GM19397 (cell line): ENCODE results near the gene LCP1.

Experiments
- ATAC-seq: cut with Tn5 transposase; IDR thresholded peaks from one replicate; pipeline ENCODE4 v1.9.1; 2021; ENCODE audit warnings: mild to moderate bottlenecking, moderate library complexity; ENCODE audit not compliant: unreplicated experiment

LCP1 gene

DNA sequence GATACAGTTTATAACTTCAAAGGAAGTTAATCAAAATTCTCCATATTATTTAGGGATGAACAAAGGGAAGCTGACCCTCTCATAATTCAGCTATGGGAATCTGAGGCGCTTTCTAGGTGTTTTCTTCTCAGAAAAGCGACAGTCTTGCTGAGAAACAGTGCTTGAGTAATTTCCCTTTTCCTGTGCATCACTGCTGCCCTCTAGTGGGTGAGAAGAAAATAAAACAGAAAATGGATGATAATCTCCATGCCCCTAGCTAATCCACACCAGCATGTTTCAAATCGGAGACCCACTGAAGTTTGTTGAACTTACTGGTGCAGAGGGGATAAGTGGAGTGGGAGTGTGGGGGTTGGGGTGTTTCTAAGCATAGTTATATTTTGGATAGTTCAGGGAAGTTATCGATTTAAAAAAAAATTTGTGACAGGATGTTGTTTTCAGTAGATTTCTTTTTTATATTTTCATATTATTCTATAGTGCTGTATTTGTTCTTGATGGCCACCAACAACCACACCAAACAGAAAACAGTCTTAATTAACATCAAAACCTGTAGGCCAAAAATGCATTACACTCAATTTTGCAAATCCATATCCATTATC is 21.4 kb downstream of the LCP1 start:
- no peak for ATAC-seq

GRCh38 chr13:46160065-46160464 is 21.9 kb downstream of the LCP1 start:
- no peak for ATAC-seq

- ATAC-seq, result no peak
Measured at GRCh38 chr13:46158983-46159382, 23.0 kb downstream of the LCP1 start.

- ATAC-seq, result no peak
Measured at GRCh38 chr13:46158222-46158621, 23.8 kb downstream of the LCP1 start.

- ATAC-seq, result no peak
Measured at GRCh38 chr13:46154136-46154801, 27.7 kb downstream of the LCP1 start.

DNA sequence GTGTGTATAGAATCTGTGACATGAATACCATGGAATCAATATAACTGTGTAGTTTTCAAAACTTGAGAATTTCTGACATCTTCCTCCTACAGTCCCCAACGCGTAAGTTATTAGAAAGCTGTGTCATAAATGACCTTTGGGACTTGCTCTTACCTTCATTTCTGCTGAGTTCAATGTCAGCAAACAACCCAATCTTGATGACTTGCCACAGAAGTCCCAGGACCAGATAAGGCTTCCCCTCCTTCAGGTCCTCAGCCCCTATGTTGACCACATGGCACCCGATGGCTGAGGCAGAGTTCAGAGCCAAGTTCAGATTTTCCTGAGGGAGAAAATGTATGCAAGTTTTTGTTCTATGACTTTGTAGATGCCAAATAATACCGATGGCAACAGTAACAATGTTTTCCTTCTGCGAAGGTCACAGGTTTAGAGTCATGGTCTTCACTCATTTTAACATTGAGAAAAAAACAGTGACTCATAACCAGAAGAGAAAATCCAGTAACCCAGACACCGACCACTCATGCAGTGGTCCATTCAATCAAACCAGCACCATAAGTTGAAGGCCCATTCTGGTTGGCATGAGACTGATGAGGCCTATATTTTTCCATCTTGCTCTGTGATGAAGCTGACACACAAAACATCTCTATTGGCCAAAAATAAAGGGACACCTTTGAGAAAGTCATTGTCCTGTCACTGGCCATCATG is 29.2 kb downstream of the LCP1 start:
- no peak for ATAC-seq

DNA sequence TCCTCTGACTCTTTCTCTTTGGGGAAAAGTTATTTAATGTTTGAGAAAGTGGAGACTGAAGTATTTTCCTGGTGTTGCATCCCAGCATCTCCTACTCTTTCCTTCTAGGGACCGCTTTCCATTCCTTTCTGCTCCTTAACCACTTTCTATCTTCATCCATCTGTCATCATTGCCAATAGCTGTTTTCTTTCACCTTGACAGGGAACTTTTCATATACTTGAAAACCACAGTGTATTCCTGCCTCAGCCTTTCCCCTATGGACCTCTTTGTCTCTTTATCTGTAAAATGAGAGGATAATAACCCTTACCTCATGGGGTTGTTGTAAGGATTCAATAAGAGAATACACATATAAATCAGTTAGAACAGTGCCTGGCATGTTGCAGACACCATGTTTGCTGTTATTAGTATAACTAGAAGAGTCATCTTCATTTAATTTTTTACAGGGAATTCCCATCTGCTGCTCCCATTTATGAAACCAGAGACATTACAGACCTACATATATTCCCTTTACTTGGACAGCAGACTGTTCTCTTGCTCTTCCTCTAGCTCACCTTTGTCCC is 31.8 kb downstream of the LCP1 start:
- ATAC-seq, result no peak

DNA sequence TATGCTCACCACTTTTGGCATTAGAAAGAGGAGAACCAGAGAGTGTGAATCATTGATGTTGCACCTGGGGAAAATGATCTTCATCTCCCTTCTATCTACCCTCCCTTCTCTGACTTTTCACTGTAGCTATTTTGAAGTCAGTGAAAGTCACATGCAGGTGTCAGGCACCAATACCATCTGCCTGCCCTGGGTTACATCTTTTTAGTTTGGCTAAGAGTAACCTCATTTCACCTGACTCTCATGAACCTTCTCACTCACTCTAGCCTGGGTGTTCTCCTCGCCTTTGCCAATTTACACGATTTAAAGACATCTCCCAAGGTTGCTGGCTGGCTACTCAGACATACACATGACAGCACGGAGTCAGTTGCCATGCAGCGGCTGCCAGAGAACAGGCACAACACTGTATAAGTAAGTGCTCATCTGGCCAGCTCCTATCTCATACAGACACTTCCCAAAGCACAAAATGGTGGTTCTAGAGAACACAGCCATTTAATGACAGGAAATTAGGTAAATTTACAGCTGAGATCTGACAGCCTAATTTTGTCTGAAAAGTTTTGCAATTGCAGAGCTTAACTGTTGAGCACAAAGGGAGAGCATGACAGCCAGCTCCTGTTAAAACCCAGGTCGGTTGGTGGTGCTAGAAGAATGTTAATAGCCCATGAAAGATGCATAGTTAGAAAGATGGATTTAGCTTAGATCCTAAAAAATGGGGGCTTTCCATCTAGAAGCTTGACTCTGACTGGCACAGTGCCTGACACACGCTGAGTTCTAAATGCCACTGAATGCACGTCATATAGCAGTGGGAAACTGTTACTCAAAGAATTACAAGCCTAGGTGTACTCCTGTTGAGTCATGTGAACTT is 32.5 kb downstream of the LCP1 start:
- no peak for ATAC-seq

GRCh38 chr13:46146898-46147297 is 35.1 kb downstream of the LCP1 start:
- ATAC-seq, result no peak

GRCh38 chr13:46145950-46146349 is 36.0 kb downstream of the LCP1 start:
- no peak for ATAC-seq

GRCh38 chr13:46145135-46145534 is 36.8 kb downstream of the LCP1 start:
- no peak for ATAC-seq

GRCh38 chr13:46143184-46143701 is 38.7 kb downstream of the LCP1 start:
- ATAC-seq, result no peak

- no peak for ATAC-seq
Measured at GRCh38 chr13:46142776-46143175, 39.2 kb downstream of the LCP1 start.

- no peak for ATAC-seq
Measured at GRCh38 chr13:46140044-46140443, 41.9 kb downstream of the LCP1 start.

- no peak for ATAC-seq
Measured at GRCh38 chr13:46137627-46138317, 44.2 kb downstream of the LCP1 start.

GRCh38 chr13:46136688-46137087 is 45.3 kb downstream of the LCP1 start:
- ATAC-seq, result no peak

DNA sequence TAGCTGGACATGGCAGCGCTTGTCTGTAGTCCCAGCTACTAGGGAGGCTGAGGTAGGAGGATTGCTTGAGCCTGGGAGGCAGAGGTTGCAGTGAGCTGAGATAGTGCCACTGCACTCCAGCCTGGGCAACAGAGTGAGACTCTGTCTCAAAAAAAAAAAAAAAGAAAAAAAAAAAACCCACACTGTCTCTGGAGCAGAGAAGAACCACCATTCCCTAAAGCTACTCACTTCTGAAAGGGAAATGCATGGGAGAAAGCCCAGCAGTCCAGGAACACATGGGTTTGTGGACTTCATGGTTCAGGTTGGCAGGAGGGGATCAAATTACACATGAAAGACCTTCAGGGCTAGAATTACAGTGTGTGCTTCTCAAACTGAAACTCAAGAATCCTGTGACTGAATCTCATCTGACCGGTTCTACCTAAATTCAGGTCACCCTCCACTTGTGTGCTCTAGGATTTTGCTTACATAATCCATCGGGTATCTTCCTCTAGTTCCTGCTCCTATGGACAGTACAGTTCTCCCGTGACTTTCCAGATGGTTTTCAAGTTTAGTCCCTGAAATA is 46.9 kb downstream of the LCP1 start:
- no peak for ATAC-seq

- no peak for ATAC-seq
Measured at GRCh38 chr13:46134494-46134893, 47.5 kb downstream of the LCP1 start.

DNA sequence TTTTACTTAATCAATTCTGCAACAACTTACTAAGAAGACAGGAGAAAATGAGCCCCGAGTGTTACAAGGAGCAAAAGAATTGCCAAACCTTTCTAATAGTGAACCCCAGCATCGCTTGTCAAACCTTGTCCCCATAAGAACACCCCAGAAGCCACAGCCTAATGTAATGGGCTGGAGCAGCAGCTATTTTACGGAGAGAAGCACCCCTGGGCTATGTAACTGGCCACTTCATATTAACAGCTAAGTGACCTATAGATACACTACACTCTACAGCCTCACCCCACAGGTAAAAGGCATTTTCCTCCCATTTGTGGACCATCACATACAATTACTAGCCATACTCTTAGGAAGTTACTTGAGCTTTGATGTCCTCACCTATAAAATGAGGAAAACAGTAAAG is 49.9 kb downstream of the LCP1 start:
- no peak for ATAC-seq

DNA sequence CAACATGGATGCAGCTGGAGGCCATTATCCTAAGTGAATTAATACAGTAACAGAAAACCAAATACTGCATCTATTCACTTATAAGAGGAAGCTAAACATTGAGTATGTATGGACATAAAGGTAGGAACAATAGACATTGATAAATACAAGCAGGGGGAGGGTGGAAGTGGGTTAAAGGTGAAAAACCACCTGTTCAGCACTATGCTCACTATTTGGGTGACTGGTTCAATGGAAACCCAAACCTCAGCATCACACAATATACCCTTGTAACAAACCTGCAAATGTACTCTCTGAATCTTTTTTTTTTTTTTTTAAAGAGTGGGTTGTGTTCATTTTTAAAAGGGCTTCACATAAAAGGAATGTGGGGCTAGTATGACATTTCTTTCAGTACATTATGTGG is 50.3 kb downstream of the LCP1 start:
- no peak for ATAC-seq
